Keratinocyte (primary cell): ENCODE data around the gene KLHL34. TPM values are rescaled to one million over a fixed set of nuclear protein-coding genes. Genes with fewer than 3 reads are reported as not detected.

Experiments used
- DNase-seq: peaks from one replicate; pipeline ENCODE4 v3.0.0-alpha.2; 2011; ENCODE audit warnings: low read depth, missing footprints, low spot score
- FAIRE-seq: peaks from 2 replicates; lab custom pipeline; 2011; peaks lifted over from hg19 to GRCh38; lab: Jason Lieb, UNC
- H2AFZ ChIP-seq: 2 replicates; pipeline ENCODE4 v1.6.0; 2012; ENCODE audit warnings: low read length, control low read depth, inconsistent platforms; ENCODE audit not compliant: control insufficient read depth
- H3K27ac ChIP-seq: 2 replicates; pipeline ENCODE4 v1.5.1; 2011; ENCODE audit warnings: low read length; ENCODE audit not compliant: control insufficient read depth, insufficient read depth
- H3K27me3 ChIP-seq: 3 replicates; pipeline ENCODE4 v1.6.0; 2011; ENCODE audit warnings: low read length; ENCODE audit not compliant: control insufficient read depth, insufficient read depth; ENCODE audit errors: extremely low read depth
- H3K36me3 ChIP-seq, 2 experiments: 2 replicates in 1 of 2; 3 replicates in 1 of 2; pipeline ENCODE4 v1.5.1; 2011; ENCODE audit warnings: low read length in 2 of 2, mild to moderate bottlenecking in 1 of 2; ENCODE audit not compliant: control insufficient read depth in 2 of 2, insufficient read depth in 2 of 2; ENCODE audit errors: extremely low read depth in 1 of 2
- H3K4me1 ChIP-seq: 3 replicates; pipeline ENCODE4 v1.5.1; 2011; ENCODE audit warnings: low read length; ENCODE audit not compliant: control insufficient read depth, insufficient read depth; ENCODE audit errors: extremely low read depth
- H3K4me2 ChIP-seq: 3 replicates; pipeline ENCODE4 v1.6.0; 2011; ENCODE audit warnings: low read depth, low read length; ENCODE audit not compliant: control insufficient read depth, insufficient read depth; ENCODE audit errors: extremely low read depth
- H3K4me3 ChIP-seq, 3 experiments: fragments of 200-600 bp in 1 of 3; sonication (generic) in 1 of 3; 2 replicates in 2 of 3; 3 replicates in 1 of 3; pipeline ENCODE4 v1.5.1; 2011 to 2016; ENCODE audit warnings: low read length in 3 of 3, mild to moderate bottlenecking in 3 of 3, control low read depth in 2 of 3, inconsistent platforms in 1 of 3, low read depth in 1 of 3, mixed read lengths in 1 of 3, mixed run types in 1 of 3, moderate library complexity in 1 of 3; ENCODE audit not compliant: control insufficient read depth in 2 of 3, insufficient read depth in 2 of 3; ENCODE audit errors: extremely low read depth in 1 of 3
- H3K79me2 ChIP-seq: 2 replicates; pipeline ENCODE4 v1.6.0; 2012; ENCODE audit warnings: low read length; ENCODE audit not compliant: control insufficient read depth, insufficient read depth
- H3K9ac ChIP-seq: 3 replicates; pipeline ENCODE4 v1.6.0; 2011; ENCODE audit warnings: low read length; ENCODE audit not compliant: control insufficient read depth, insufficient read depth; ENCODE audit errors: extremely low read depth
- H3K9me1 ChIP-seq: 3 replicates; pipeline ENCODE4 v1.6.0; 2011; ENCODE audit warnings: low read length; ENCODE audit not compliant: control insufficient read depth, insufficient read depth; ENCODE audit errors: extremely low read depth
- H3K9me3 ChIP-seq: 2 replicates; pipeline ENCODE4 v1.5.1; 2012; ENCODE audit warnings: low read depth, low read length; ENCODE audit not compliant: control insufficient read depth
- H4K20me1 ChIP-seq: 3 replicates; pipeline ENCODE4 v1.6.0; 2011; ENCODE audit warnings: low read length; ENCODE audit not compliant: control insufficient read depth, insufficient read depth; ENCODE audit errors: extremely low read depth
- CTCF ChIP-seq, 3 experiments: IDR thresholded peaks in 1 of 3; conservative IDR thresholded peaks in 1 of 3; optimal IDR thresholded peaks in 1 of 3; 2 replicates in 2 of 3; 3 replicates in 1 of 3; pipeline versions ENCODE3 to v1.5.1; 2011; ENCODE audit warnings: low read length in 3 of 3, mild to moderate bottlenecking in 3 of 3, moderate library complexity in 2 of 3, control low read depth in 1 of 3, inconsistent platforms in 1 of 3; ENCODE audit not compliant: insufficient read depth in 2 of 3; ENCODE audit errors: extremely low read depth in 1 of 3
- EZH2 ChIP-seq: IDR thresholded peaks from one replicate; pipeline ENCODE4 v1.6.1; 2012; ENCODE audit warnings: inconsistent platforms, mild to moderate bottlenecking, low read length, moderate library complexity
- dilution Hi-C: fragments of 300-500 bp; cut with MboI; formaldehyde crosslinking; loops from one replicate; pipeline ENCODE4 v1.7.0; 2020; ENCODE audit warnings: low sequenced_read_pairs; ENCODE audit not compliant: extremely low pct_ligation_motif_present
- polyA plus RNA-seq, 5 experiments: library from polyadenylated mRNA; depleted of rRNA in 3 of 5; stranded (reverse) in 3 of 5; stranded (forward) in 1 of 5; unstranded in 1 of 5; fragments of >200 nt; gene quantifications; 1 replicate in 1 of 5; 2 replicates in 3 of 5; 3 replicates in 1 of 5; pipeline versions ENCODE4 v1.2.1 to v1.2.3, GENCODE V29; 2011 to 2012; ENCODE audit warnings: missing spikeins in 2 of 5, low read depth in 1 of 5, low replicate concordance in 1 of 5

The KLHL34 gene
- polyA plus RNA-seq, 1 donor (not counting 4 experiments of a cell fraction or from before 2014, with no cell fraction given), result not detected

- Histone ChIP-seq H3K27ac (no peak overlapping the region), H2AFZ (no peak overlapping the region), H3K4me1 (no peaks in the 10 kb centered on the region), H3K4me2 (no peak overlapping the region), H3K9ac (no peak overlapping the region), H3K4me3 (no peak overlapping the region), H3K9me1 (no peaks in the 10 kb centered on the region), H4K20me1 (no peaks in the 10 kb centered on the region), H3K9me3 (no peaks in the 10 kb centered on the region), H3K36me3 (no peaks in the 10 kb centered on the region), H3K79me2 (no peaks in the 10 kb centered on the region), H3K27me3 (no peaks in the 10 kb centered on the region)
- DNase-seq, result no peak
- TF ChIP-seq EZH2, result no peak
- no peak for TF ChIP-seq CTCF (optimal IDR thresholded peaks at IDR 0.05 in 1 of 3, IDR thresholded peaks at IDR 0.05 in 1 of 3, conservative IDR thresholded peaks at IDR 0.05 in 1 of 3; ENCODE audit: extremely low read depth in 1 of 3, insufficient read depth in 2 of 3, low read length in 3 of 3)
- no peak for FAIRE-seq
- dilution Hi-C loops, result no loop called here
Measured at GRCh38 chrX:21675931-21676330, 17.8 kb upstream of the KLHL34 start.

- no peaks in the 10 kb centered on the region for H3K79me2 ChIP-seq
- H3K27me3 ChIP-seq, result no peaks in the 10 kb centered on the region
- no peak overlapping the region for H2AFZ ChIP-seq
- DNase-seq (no peak), FAIRE-seq (no peak)
- no peak overlapping the region for H3K4me3 ChIP-seq
- no peaks in the 10 kb centered on the region for H3K36me3 ChIP-seq
- TF ChIP-seq CTCF (optimal IDR thresholded peaks at IDR 0.05 in 1 of 3, IDR thresholded peaks at IDR 0.05 in 1 of 3, conservative IDR thresholded peaks at IDR 0.05 in 1 of 3; ENCODE audit: extremely low read depth in 1 of 3, insufficient read depth in 2 of 3, low read length in 3 of 3), result no peak
- no peak for TF ChIP-seq EZH2
- no peaks in the 10 kb centered on the region for H4K20me1 ChIP-seq
- H3K4me2 ChIP-seq, result no peak overlapping the region
- no peaks in the 10 kb centered on the region for H3K4me1 ChIP-seq
- no peaks in the 10 kb centered on the region for H3K9me1 ChIP-seq
- H3K9me3 ChIP-seq, result no peaks in the 10 kb centered on the region
- dilution Hi-C loops, result no loop called here
- H3K27ac ChIP-seq, result no peak overlapping the region
- H3K9ac ChIP-seq, result no peak overlapping the region
Measured at GRCh38 chrX:21674430-21675186, 16.5 kb upstream of the KLHL34 start.
